CD4-positive, alpha-beta T cell treated with Interleukin-17A for 4 hours (primary cell): ENCODE data around the gene ASGR1.
"Not testable (repeated sequence)": the region's sequence is repeated elsewhere in the genome, so short reads cannot be mapped to it uniquely, and the experiment has no call there.

ENCODE experiments used
- DNase-seq: peaks from one replicate; pipeline ENCODE4 v3.0.0-alpha.2; 2020; ENCODE audit warnings: mixed read lengths

ASGR1 gene

DNA sequence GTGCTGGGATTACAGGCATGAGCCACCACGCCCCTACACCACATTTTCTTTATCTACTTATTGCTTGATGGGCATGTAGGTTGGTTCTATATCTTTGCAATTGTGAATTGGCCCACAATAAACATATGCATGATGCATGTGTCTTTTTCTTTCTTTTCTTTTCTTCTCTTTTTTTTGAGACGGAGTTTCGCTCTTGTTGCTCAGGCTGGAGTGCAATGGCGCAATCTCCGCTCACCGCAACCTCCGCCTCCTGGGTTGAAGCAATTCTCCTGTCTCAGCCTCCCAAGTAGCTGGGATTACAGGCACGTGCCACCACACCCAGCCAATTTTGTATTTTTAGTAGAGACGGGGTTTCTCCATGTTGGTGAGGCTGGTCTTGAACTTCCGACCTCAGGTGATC is 20.7 kb downstream of the ASGR1 start:
- DNase-seq = not testable (repeated sequence)

- DNase-seq = no peak
These were observed 22.7 kb downstream of the ASGR1 start for GRCh38 chr17:7156342-7156940.

- no peak for DNase-seq
These were observed 31.4 kb downstream of the ASGR1 start for GRCh38 chr17:7147772-7148171.

DNA sequence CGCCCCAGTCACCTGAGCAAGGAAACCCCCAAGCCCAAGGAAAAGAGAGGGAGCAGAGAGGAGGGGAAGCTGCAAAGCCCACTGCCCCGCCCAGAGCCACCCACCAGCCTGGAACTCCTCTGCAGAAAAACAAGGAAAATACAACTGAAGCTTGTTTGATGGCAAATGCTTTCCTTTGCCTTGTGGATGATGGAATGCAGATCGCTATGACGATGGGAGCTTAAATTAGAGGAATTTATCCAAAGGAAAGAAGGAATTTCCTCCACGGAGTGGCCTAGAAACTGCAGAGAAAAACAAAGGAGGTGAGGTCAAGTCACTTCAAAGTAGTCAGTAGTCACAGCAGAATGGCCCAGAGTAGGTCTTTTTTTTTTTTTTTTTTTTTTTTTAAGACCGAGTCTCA is 33.1 kb downstream of the ASGR1 start:
- DNase-seq = no peak

DNA sequence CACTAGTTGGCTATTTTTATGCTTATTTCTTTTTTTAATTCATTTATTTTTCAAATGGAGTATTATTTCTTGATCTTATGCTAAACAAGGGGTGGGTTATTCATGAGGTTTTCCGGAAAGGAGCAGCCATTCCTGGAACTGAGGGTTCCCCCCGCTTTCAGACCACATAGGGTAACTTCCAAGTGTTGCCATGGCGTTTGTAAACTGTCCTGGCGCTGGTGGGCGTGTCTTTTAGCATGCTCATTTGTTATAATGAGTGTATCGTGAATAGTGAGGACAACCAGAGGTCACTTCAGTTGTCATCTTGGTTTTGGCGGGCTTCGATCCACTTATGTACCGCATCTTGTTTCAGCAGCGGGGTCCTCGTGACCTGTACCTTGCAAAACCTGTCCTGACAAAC is 35.0 kb downstream of the ASGR1 start:
- DNase-seq = no peak

DNA sequence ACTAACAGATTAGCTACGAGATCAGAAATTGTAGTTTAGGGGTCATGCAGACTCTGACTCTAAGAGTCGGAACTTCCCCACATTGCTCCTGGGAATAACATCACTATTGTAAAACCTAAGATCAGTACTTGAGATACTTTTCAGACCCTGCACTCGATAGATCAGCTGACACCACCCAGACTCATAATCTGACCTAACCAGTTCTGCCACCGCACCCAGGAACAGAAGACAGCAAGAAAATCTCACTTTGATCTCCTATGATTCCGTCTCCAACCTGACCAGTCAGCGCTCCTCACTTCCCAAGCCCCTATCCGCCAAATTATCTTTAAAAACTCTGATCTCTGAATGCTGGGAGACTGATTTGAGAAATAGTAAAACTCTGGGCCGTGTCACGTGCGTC is 37.3 kb downstream of the ASGR1 start:
- no peak for DNase-seq

DNA sequence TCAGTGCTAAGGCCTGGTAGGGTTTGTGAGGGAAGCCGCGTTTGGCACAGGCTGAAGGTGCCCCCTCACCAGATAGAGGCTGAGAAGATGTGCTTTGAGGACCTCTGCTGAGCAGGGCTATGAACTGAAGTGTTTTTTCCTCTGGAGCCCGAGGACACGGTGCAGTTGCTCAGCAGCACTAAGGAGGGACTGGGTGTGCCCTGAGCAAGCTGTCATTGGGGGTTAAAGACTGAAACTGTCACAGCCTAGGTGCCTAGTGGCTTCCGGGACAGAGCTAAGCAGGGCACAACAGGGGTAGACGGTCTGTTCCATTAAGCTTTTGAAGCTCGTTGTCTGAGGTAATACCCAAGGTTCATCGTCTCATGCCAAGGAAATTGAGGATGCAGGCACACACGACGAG is 39.8 kb downstream of the ASGR1 start:
- no peak for DNase-seq

DNA sequence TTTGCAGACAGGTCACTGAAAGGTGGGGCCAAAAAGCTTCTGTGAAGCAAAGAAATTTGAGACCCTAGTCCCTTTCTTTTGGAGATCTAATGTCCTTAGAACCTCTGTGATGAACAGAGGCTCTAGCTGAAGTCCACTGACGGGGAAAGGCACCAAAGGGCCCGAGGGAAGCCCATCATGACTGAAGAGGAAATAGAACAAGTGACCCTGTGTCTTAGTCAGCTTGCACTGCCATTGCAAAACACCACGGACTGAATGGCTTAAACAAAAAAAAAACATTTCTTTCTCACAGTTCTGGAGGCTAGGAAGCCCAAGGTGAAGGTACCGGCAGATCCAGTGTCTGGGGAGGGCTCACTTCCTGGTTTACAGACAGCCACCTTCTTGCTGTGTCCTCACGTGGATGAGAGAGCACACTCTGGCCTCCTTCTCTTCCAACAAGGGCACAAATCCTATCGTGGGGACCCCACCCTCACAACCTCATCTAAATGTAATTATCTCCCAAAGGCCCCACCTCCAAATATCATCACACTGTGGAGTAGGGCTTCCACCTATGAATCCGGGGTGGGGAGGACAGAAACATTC is 40.3 kb downstream of the ASGR1 start:
- no peak for DNase-seq

GRCh38 chr17:7137171-7137943 is 41.8 kb downstream of the ASGR1 start:
- no peak for DNase-seq

DNA sequence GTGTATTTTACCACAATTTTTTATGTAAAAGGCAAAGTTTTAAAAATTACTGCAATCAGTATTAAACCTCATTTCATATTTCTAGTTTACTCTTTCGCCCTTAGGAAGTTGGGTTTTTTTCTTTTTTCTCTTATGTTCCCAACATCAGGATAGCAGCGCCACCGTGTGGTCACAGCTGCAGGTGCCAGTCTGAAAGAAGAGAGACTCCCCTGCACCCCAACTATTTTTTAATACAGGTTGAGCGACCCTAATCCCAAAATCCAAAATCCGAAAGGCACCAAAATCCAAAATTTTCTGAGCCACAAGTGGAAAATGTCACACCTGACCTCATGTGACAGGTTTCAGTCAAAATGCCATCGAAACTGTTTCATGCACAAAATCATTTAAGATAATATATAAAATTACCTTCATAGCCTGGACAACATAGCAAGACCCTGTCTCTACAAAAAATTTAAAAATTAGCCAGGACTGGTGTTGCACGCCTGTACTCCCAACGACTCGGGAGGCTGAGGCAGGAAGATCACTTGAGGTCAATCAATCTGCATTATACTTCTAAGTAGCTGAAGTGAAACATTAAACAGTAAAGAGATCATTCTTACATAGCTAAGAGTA is 42.8 kb downstream of the ASGR1 start:
- peak; percentile 89 for DNase-seq

GRCh38 chr17:7133916-7134315 is 45.3 kb downstream of the ASGR1 start:
- no peak for DNase-seq

DNA sequence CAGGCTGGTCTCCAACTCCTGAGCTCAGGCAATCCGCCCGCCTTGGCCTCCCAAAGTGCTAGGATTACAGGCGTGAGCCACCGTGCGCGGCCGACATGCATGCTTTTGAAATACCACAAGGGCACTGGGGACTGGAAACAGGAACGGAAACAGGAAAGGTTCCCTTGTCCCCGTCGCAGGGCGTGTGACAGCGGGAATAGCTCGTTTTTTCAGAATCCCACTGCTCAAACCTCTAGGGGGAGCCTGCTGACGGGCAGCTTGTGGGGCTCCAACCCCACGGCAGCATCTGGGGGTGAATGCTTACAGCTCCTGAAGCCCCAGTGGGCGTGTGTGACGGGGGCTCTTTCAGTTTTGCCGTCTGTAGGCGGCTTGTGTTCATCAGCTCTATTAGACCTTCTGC is 45.7 kb downstream of the ASGR1 start:
- peak; percentile 54 for DNase-seq

DNA sequence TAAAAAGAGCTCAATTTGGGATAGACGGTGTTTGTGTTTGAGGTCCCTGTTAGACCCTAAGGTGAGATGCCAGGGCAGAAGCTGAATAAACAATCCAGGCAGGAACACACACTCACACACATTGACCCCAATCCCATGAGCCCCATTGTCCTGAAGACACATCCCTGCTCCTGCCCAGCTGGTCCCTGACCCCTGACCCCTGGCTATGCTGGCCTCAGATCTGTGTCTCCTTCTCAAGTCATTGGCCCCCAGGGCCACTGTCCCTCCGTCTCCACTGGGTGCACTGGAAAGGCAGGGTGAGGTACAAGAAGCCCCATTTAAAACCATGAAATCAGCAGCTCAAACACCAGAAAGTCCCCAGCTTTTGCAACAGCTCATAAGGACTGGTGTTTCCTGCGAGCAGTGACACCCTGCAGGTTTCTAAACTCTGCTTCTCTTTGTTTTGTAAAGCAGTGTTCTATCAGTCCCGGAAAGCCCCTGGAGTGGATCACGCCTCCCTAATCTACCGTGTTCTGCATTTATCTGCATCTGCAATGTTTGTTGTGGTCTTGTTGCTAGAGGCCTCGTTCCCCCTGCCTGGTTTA is 46.6 kb downstream of the ASGR1 start:
- peak; percentile 65 for DNase-seq

DNA sequence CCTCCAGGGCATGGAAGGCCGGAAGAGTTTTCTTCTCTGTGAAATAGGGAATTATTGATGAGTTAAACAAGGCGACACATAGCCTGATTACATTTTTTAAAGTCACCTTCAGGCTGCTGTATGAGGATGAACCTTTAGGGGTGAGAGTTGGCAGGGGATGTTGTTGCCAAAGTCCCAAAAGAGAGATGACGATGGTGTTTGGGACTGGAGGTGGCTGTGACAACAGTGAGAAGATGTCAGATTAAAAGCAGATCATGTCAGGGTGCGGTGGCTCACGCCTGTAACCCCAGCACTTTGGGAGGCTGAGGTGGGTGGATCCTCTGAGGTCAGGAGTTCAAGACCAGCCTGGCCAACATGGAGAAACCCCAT is 47.8 kb downstream of the ASGR1 start:
- DNase-seq = no peak

DNA sequence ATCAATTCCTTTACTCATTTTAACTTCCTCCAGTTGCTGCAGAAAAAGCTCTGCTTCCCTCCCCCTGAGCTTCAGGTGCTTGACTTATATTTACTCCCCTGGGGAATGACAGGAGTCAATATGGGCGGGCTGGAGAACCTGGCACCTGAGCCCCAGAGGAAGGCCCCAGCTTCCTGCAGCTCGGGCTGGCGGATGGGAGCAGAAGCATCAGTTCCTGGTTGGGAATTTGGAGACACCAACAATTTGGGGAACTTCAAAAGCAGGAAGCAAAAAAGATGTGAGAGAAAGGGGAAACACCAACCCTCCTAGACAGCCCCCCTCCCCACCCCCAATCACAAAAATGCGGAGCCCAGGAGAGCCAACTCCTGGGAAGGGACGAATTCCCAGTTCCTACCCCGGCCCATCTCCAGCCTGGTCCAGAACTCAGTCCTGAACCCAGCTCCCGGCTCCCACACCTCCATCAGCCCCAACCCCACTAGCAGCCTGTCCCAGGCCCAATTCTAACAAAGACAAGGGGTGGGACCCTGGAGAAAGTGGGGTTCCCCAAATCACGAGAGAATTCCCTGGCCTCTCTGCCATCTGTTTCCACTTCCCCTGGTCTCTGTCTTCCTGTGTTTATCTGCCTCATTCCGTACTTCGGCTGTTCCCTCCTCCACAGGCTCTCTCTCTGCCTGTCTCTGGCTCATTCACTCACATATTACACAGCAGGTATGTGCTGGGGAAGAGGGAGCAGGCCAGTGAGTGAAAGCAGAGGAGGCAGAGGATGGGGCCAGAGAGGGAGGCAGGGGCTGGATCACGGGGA is 48.3 kb downstream of the ASGR1 start:
- DNase-seq = no peak

- no peak for DNase-seq
These were observed 49.9 kb downstream of the ASGR1 start for GRCh38 chr17:7129311-7129710.

GRCh38 chr17:7128160-7128559 is 51.0 kb downstream of the ASGR1 start:
- DNase-seq = no peak

DNA sequence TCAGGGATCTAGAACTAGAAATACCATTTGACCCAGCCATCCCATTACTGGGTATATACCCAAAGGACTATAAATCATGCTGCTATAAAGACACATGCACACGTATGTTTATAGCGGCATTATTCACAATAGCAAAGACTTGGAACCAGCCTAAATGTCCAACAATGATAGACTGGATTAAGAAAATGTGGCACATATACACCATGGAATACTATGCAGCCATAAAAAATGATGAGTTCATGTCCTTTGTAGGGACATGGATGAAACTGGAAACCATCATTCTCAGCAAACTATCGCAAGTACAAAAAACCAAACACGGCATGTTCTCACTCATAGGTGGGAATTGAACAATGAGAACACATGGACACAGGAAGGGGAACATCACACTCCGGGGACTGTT is 51.7 kb downstream of the ASGR1 start:
- DNase-seq = not testable (repeated sequence)

DNA sequence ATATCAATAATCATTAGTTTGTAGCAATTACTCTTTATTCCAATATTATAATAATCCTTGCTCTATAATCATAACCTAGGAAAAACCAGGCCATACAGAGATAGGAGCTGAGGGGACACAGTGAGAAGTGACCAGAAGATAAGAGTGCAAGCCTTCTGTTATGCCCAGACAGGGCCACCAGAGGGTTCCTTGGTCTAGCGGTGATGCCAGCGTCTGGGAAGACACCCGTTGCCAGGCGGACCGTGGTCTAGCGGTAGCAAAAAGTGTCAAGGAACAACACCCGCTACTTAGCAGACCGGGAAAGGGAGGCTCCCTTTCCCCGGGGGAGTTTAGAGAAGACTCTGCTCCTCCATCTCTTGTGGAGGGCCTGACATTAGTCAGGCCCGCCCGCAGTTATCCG is 52.8 kb downstream of the ASGR1 start:
- not testable (repeated sequence) for DNase-seq

DNA sequence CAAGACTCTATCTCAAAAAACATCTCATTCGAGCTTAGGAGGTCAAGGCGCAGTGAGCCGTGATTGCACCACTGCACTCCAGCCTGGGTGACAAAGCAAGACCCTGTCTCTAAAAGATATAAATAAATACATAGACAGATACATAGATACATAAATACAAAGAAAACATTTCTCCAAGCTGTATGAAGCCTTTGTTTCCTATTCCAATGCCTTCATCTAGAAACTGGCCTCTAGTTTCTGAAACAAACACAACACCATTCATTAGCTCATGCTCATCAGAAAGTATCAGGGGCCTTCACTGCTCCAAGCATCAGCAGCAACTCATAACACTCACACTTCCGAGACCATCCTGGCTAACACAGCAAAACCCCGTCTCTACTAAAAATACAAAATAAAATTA is 54.2 kb downstream of the ASGR1 start:
- no peak for DNase-seq

- no peak for DNase-seq
These were observed 55.3 kb downstream of the ASGR1 start for GRCh38 chr17:7123844-7124243.
